ENCODE data around the gene FUT2.

GRCh38 chr19:48746738-48747575 is 51.2 kb downstream of the FUT2 start, which contains the start of gene IZUMO1:
- TF ChIP-seq EZH2 (IDR thresholded peaks at IDR 0.05; ENCODE audit: borderline replicate concordance, low read depth, low read length, severe bottlenecking) (no peak), CTCF (IDR thresholded peaks at IDR 0.05; ENCODE audit: borderline replicate concordance, extremely low read depth, low read length, poor library complexity, severe bottlenecking) (no peak)
